Measurements from ENCODE around the gene PTGER2.

PTGER2 gene

DNA sequence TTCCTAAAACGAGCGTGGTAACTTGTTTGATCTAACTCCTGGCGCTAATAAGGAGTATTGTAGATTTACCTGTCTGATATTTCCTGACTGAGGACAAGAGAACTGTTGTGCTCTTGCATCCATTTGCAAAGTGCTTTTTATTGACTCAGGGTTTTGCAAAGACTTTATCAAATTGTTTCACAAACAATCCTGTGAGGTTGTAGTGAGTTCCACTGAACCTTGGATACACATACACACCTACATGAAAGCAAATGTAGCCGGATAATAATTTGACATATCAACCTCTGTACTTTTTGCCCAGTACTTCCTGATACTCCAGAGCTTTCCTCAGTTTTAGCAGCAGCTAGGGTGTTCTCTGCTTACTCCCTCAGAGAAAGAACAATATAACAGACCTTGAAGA, 6.7 kb upstream of the PTGER2 start:
- no peak for DNase-seq

DNA sequence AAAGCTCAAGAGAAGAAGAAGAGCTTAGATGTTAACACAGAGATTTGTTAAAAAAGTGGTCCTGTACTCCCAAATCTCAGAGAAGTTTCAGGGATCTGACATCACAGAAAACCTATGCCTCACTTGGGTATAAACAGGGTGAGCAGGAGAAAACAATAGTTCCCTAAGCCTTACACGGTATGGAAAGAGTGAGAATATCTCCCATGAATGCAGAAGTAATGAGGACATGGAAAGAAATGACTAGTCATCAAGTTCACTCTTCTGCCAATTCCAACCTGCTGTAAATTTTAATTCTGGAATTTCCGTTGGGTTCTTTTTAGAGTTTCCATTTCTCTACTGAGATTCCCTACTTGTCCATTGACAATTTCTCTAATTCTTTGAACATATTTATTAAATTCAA, 6.2 kb upstream of the PTGER2 start:
- DNase-seq = no peak

DNA sequence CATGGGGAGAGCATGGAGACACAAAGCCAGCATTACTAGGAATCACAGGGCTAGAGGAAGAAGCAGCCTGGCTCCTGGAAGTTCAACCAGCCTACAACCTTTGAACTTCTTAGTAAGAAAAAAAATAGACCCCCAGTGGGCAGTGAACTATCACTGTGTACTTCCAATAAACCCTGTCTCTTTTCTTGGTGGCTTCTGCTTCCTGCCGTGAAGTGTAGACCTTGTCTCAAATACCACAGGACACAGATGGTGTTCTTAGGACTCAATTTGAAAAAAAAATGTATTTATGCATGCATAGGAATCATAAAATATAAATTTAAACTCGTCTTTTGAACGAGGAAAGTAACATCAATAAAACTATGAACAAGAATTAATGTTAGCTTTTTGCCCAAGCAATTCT, 3.6 kb upstream of the PTGER2 start:
- DNase-seq = no peak

DNA sequence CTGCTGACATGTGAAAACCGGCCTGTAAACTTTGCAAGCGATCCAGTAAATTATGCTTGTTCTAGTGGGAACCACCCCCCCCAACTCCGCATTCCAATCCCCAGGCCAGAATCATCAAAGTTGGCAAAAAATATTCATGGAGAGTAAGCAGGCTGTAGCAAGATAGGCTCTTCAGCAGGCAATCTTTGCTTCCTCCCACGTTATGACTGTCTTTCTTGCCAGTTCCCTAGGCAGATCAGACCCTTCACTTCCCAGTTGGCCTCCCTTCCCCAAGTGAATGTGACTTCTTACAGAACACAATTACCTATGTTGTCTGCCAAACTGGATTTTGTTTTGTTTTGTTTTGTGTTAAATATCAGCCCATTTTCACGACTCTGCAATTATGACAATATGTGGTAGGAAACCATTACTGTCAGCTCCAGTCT, 1.2 kb upstream of the PTGER2 start:
- DNase-seq = no peak

DNA sequence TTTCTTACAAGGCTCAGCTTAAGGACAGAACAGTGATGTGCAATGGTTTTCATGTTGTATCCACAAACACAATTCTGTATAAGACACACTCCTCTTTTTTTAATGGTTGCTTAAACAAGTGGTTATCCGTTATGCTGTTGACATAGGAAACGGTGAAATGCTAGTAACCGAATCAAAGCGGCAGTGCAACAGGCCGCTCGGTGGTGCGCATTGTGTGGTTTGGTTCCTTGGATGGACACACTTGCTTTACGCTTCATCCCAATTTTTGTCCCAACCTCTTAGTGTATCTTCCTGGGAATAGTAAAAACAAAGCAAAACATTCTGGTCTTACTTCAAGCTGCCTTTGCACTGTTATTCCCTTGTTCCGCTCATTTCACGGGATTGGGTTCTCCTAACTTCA, 650 bp upstream of the PTGER2 start:
- no peak for DNase-seq

DNA sequence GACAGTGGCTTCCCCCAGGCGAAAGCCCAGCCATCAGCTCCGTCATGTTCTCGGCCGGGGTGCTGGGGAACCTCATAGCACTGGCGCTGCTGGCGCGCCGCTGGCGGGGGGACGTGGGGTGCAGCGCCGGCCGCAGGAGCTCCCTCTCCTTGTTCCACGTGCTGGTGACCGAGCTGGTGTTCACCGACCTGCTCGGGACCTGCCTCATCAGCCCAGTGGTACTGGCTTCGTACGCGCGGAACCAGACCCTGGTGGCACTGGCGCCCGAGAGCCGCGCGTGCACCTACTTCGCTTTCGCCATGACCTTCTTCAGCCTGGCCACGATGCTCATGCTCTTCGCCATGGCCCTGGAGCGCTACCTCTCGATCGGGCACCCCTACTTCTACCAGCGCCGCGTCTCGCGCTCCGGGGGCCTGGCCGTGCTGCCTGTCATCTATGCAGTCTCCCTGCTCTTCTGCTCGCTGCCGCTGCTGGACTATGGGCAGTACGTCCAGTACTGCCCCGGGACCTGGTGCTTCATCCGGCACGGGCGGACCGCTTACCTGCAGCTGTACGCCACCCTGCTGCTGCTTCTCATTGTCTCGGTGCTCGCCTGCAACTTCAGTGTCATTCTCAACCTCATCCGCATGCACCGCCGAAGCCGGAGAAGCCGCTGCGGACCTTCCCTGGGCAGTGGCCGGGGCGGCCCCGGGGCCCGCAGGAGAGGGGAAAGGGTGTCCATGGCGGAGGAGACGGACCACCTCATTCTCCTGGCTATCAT, 663 bp downstream of the PTGER2 start:
- DNase-seq = peak; percentile 39

DNA sequence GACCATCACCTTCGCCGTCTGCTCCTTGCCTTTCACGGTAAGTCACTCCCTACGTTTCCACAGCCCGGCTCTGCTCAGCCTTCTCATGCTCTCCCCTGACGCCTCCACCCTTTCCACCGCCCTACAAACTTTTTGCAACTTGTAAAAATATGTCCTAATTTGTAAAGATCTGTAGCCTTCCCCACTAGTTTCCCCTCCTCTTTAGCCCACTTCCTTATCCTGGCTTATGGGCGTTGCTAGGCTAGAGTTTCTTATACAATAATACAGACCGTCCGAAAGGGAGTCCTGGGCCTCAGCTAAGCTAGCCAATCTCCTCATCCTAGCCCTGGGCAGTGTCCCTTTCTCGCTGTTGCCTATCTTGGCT, 1.2 kb downstream of the PTGER2 start:
- DNase-seq = no peak

DNA sequence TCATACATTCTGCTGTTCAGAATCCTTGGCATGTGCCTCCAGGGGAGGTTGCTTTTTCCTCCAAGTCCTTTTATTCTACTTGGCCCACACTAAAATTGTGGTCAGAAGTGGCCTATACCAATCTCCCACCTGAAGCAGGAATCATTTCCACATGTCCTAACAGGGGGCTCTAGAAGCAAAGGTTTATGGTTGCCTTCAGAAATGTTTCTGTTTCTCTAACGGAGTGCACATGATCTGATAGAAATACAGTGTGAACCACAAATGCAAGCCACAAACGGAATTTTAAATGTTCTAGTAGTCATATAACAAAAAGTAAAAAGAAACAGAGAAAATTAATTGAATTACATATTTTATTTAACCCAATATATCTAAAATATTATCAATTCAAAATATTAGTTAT, 4.0 kb downstream of the PTGER2 start:
- DNase-seq = no peak

DNA sequence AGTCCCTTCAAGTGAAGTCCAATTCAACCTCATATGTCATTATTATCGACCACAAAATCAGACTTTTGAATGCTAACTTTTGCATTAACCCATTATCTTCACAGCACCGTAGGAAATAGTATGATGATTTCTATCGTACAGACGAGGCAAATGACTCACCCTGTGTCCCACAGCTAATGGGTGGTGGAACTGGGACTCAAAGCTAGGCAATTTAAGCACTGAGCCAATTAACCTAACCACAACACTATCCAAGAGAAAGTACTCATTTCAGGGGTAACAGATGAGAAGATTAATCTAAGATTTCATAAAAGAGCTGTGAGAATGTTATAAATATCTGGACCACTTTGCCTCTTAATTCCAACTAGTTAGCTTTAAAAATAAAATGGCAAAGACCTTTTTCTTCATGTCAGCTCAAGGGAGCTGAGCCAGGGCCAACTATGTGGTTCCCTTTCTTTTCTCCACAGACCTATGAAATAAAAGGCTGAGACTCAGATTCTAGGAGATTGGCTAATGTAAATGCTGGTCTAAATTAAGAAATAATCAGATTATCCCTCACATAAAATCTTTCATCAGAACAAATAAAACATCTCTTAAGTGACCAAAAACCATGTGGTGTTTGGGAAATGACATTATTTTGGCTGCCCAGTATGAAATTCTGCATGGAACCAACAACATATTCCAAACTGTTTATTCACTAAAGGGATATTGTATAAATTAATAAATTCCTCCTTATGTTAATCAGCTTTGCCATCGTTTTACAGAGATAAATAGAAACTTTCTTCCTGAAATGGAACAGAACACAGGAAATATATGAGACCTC, 4.9 kb downstream of the PTGER2 start:
- no peak for DNase-seq

DNA sequence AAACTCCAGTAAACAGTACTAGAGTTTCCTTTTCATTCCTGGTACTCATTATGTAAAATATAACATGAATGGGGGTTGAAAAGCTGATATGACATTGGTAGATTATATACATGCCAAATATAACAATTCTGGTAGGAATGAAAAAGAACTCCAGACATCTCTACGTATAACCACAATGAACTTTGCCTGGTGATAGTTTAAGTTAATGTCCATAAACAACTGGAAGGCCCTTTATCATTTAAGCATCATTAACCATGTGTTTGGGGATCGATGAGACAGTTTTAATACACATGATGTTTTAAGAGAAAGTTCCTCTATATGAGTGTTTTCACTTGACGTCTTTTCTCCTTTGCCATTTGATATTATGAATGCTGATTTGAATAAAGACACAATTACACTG, 5.8 kb downstream of the PTGER2 start:
- DNase-seq = no peak

DNA sequence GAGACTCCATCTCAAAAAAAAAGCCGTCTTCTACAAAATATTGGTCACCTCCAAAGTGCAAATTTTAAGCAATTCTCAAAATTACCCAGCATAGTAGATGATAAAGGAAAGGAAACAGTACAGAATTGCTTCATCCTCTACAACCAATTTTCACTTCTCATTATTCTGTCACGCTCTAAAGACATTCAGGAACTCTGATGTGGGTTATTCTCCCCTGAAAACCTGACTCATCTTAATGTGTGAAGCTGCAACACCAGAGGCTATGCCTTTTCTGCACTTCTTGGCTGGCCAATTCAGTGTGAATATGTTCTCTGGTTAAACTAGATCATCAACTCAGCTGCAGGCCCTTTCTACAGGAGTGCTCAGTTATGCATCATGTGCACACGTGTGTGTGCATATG, 11.0 kb downstream of the PTGER2 start:
- no peak for DNase-seq

DNA sequence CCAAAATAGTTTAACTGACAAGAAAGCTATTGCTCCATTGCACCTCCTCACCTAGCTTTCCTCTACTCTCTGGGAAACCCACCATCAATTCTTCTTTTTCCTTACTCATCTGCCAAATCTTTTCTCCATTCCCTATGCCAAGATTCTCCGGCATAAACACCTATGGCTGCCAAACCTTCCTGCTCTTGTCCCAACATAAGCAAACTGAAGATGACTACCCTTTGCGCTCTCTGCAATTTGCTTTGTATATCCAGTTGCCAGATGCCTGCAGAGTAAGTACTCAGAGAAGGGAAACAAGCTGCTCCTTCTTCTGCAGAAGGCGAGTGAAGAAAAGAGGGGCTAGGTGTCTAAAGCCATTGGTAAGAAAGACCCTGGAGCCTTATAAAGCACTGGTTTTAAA, 11.5 kb downstream of the PTGER2 start:
- no peak for DNase-seq

DNA sequence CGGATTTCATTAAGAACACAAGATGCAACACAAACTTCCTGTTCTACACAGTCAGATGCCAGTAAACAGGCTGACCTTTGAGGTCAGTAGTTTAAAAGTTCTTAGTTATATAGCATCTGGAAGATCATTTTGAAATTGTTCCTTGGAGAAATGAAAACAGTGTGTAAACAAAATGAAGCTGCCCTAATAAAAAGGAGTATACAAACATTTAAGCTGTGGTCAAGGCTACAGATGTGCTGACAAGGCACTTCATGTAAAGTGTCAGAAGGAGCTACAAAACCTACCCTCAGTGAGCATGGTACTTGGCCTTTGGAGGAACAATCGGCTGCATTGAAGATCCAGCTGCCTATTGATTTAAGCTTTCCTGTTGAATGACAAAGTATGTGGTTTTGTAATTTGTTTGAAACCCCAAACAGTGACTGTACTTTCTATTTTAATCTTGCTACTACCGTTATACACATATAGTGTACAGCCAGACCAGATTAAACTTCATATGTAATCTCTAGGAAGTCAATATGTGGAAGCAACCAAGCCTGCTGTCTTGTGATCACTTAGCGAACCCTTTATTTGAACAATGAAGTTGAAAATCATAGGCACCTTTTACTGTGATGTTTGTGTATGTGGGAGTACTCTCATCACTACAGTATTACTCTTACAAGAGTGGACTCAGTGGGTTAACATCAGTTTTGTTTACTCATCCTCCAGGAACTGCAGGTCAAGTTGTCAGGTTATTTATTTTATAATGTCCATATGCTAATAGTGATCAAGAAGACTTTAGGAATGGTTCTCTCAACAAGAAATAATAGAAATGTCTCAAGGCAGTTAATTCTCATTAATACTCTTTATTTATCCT, 13.5 kb downstream of the PTGER2 start:
- no peak for DNase-seq

DNA sequence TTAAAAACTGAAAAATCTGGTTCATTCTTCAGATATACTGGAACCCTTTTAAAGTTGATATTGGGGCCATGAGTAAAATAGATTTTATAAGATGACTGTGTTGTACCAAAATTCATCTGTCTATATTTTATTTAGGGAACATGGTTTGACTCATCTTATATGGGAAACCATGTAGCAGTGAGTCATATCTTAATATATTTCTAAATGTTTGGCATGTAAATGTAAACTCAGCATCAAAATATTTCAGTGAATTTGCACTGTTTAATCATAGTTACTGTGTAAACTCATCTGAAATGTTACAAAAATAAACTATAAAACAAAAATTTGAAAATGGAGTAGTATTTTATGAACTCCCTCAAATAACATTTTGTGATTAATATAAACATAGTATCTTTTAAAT, 14.2 kb downstream of the PTGER2 start:
- DNase-seq = no peak

DNA sequence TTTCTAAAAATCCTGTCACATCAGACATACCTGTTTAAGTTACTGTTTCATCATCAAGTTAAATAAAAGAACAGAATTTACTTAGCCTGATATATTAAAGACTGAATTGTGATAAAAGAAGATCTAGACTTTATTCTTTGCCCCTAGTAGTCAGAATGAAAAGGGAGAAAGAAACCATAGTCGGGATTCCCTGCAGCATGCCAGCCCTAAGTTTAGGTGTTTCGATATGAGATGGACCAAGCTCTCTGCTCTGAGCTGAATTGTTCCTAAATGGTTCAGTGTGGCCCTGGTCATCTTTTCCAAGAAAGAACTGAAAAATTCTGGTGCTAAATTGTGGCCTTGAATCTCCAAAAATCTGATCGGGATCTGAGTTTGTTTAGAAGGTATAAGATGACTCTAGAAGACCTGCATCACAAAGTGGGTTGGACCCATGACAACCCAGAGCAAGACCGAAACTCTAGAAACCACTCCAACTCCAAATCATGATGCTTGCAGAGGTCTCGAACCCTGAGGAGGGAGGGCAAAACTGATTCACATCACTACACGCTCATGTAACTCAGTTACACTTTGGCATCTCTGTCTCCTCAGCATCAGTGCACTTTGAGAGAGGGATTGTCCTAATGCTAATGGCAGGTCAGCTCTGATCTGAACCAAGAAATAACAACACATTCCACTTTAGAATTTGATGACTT, 15.7 kb downstream of the PTGER2 start:
- DNase-seq = no peak

DNA sequence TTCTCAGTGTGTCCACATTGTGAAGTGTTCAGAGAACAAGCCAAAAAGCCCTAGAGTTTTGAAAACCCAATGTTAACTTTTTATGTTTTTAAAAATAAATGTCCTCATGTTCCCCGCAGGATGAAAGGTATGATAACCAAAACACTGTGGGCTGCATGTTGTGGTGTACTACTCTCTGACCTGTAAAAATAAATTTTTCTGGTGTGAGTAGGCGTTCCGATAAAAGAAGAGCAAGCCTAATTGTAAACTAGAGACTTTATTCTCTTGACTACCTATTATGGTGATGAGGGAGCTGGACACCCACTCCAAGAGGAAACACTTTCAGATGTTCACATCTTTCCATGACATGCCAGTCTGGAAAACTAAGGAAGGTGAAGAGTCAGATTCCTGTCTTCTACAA, 18.2 kb downstream of the PTGER2 start:
- DNase-seq = no peak

DNA sequence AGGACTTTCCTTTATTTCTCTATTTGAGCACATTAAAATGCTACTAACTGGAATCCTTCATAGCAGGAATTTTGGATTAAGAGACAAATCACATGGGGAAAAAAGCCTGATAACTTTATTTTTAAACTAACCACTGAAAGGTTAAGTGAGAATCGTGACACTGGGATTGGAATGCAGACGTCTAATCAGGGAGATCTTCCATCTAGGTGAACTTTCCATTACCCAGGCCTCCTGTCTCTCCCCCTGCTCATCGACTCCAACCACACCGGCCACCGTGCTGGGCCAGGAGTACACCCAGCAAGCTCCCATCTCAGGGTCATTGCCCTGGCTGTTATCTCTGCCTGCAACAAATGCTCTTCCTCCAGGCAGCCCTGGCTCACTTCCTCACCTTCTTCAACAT, 19.0 kb downstream of the PTGER2 start:
- DNase-seq = no peak

DNA sequence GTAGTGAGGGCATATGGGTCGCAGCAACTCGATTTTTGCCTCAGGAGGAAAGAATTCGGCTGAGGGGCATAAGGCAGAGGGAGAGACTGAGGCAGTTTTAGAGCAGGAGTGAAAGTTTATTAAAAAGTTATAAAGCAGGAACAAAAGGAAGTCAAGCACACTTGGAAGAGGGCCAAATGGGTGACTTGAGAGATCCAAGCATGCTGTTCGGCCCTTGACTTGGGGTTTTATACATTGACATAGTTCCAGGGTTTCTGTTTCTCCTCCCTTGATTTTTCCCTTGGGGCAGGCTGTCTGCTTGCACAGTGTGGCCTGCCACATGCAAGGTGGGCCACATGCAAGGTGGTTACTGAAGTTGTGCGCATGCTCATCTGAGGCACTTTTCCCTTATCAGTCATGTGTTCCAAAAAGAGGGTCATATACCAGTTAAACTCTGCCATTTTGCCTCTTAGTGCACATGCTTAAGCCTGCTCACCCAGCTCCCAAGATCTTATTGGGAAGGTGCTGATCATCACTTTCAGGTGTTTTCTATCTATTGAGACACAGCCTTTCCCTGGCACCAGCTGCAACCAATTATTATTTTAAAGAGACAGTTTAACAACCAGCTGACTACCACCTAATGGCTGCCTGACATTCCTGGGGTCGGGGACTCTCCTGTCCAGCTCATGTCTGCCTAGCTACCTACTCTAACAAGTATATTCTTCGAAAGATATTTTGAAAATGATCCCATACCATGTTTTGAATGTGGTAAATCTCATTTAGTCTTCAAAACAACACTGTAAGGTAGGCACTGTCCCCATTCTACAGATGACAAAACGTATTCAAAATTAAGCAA, 19.9 kb downstream of the PTGER2 start:
- no peak for DNase-seq

DNA sequence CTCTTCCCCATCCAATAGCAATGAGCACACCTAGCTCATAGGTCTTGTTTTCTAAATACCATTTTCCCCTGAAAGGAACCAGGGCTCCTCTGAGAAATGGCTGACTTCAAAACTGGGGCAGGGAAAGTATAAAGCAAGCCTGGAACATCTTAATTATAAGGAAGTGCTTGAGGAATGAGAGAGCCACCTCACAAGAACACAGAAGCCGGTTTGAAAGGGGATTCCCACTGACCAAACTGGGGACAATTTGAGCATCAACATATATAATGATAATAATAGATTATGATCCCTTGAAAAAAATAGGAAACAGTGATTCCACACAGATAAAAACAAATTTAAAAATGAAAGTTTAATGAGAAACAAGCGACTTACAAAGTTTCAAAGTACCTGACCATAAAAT, 22.1 kb downstream of the PTGER2 start:
- DNase-seq = no peak

DNA sequence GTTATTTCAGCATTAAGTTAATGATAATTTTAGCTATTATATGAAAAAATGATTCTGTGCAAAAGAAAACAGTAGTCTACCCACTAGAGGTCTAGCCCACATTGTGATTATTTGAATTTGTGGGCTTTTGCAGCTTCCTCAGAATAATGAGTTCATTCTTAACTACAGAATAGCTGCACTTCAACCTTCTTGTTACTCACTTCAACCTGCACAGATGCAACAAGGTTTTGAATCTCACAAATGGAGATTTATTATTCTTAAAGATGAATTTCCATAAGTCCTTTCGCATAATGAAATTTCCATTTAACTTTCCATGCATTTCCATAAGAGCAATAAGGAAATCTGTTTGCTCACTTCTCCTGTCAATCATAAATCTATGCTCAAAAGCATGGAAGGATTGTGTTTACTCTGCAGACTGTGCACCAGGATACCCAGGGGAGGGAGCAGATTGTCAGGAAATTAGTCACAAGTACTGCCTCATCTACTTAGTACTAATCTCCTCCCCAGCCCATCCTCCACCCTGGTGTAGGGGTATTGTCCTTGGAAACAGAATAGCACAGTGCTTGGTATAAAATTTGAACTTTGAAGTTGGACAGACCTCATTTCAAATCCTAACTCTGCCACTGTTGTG, 24.1 kb downstream of the PTGER2 start:
- peak; percentile 77 for DNase-seq

DNA sequence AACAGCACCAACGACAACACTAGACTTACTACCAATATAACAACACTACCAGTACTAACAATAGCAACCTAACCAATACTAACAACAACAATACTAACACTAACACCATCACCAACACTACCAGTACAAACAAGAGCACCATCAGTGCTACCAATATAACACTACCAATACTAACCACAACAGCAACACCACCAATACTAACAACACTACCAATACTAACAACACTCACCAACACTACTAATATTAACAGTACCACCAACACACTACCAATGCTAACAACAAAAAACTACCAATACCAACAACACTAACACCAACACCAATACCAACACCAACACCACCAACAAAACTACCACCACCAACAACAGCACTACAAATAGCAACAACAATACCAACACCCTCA, 25.1 kb downstream of the PTGER2 start:
- DNase-seq = no peak

Measured in NCI-H82 (cell line).